ENCODE data around the gene TOM1. TPM values are rescaled to one million over a fixed set of nuclear protein-coding genes. Genes with fewer than 3 reads are reported as not detected.

Gene TOM1
- total RNA-seq, 1 experiment from 2014 or later = 19.0 TPM

DNA sequence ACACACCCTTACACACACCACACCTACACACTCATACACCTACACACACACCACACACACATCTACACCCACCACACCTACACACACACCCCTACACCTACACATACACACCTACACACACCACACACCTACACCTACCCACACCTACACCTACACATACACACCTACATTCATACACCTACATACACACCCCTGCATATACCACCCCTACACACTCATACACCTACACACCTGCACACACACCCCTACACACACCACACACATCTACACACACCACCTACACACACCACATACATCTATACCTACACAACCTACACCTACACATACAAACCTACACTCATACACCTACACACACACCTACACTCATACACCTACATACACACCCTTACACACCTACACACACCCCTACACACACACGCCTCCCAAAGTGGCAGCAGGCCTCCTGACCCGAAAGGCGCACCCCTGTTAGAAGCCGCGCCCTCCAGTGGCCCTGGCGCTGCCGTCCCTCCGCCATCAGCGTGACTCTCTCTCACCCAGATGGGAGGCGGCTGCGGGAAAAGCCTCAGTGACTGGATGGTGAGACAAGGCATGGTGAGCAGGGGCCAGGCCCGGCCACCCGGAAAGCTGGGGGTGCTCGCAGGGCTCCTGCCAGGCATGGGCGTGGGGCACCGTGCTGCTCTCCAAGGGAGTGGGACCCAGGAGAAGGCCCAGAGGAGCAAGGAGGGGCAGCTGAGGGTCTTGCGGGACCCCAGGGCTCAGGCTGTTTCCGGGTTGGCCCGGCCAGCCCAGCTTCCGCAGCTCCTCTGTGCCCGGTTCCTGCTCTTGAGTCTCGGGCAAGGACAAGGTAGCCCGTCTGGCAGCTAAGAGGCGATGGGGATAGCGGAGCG, 44.2 kb downstream of the TOM1 start:
- no peak overlapping the region for H2AFZ ChIP-seq (ENCODE audit: low read length)
- no peaks in the 10 kb centered on the region for H3K9me2 ChIP-seq (replicated peaks; ENCODE audit: low read length)
- ATAC-seq = no peak
- no peaks in the 10 kb centered on the region for H3F3A ChIP-seq (ENCODE audit: low read length, unreplicated experiment)
- no TSS peak for BruUV-seq (replicated peaks)
- no peaks in the 10 kb centered on the region for H3K36me3 ChIP-seq (ENCODE audit: low read depth, low read length)
- H3K9me3 ChIP-seq (ENCODE audit: low read length) = no peaks in the 10 kb centered on the region
- H3K79me2 ChIP-seq (ENCODE audit: low read length) = no peaks in the 10 kb centered on the region
- H4K20me1 ChIP-seq (ENCODE audit: low read length) = no peaks in the 10 kb centered on the region
- no peak overlapping the region for H3K4me3 ChIP-seq (ENCODE audit: low read length)
- H3K4me2 ChIP-seq (ENCODE audit: low read length) = no peak overlapping the region
- TF ChIP-seq, protein P1, sequence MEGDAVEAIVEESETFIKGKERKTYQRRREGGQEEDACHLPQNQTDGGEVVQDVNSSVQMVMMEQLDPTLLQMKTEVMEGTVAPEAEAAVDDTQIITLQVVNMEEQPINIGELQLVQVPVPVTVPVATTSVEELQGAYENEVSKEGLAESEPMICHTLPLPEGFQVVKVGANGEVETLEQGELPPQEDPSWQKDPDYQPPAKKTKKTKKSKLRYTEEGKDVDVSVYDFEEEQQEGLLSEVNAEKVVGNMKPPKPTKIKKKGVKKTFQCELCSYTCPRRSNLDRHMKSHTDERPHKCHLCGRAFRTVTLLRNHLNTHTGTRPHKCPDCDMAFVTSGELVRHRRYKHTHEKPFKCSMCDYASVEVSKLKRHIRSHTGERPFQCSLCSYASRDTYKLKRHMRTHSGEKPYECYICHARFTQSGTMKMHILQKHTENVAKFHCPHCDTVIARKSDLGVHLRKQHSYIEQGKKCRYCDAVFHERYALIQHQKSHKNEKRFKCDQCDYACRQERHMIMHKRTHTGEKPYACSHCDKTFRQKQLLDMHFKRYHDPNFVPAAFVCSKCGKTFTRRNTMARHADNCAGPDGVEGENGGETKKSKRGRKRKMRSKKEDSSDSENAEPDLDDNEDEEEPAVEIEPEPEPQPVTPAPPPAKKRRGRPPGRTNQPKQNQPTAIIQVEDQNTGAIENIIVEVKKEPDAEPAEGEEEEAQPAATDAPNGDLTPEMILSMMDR (conservative IDR thresholded peaks at IDR 0.05; ENCODE audit: low read depth, low read length) = no peak
- TF ChIP-seq EZH2 (IDR thresholded peaks at IDR 0.05; ENCODE audit: low read length, unreplicated experiment) = no peak
- TF ChIP-seq EZH2phosphoT487 (IDR thresholded peaks at IDR 0.05; ENCODE audit: borderline replicate concordance, low read length) = no peak
- H3K27ac ChIP-seq (ENCODE audit: low read length) = no peak overlapping the region
- no peaks in the 10 kb centered on the region for H3K27me3 ChIP-seq (ENCODE audit: low read length)
- intact Hi-C loops (cut with micrococcal nuclease) = no loop called here
- ChIA-PET POLR2A (ENCODE audit: unreplicated experiment) (no interaction called here), CTCF (no interaction called here)
- H3K9ac ChIP-seq (ENCODE audit: low read length) = no peak overlapping the region
- no peak for DNase-seq
- no peaks in the 10 kb centered on the region for H3K4me1 ChIP-seq (ENCODE audit: insufficient read depth, low read length)

DNA sequence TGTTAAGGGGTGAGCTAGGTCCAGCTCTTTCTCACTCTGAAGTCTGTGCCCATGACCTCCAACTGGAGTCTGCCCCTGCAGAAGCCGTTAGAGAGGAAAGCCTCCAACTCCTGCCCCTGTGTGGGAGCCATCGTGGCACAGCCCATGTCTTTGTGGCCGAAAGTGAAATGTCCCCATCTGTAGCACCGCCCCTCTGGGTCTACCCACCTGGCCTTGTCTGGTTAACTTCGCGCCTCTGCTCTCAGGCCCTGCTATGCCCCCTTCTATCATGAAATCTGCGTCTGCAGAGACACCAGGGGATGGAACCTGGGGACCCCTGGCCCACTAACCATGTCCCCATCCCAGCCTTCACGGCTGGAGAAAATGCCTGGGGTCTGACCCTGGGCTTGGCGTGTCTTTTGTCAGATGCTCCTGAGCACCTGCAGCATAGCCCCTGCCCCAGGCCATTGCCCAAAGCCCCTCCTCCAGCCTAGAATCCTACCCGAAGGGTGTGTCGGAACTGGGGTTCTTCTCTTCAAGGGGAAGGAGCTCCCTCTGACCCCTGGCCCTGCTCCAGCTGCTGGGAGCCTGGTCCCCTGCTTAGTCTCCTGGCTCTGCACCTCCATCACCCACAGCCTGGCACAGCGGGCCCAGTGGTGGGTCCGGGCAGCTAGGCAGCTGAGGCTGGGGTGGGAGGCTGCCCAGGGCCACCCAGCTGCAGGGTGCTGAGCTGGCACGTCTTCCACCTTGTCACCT, 45.4 kb downstream of the TOM1 start:
- Histone ChIP-seq H2AFZ (ENCODE audit: low read length) (no peak overlapping the region), H3F3A (ENCODE audit: low read length, unreplicated experiment) (no peaks in the 10 kb centered on the region), H3K4me2 (ENCODE audit: low read length) (no peak overlapping the region), H3K9me3 (ENCODE audit: low read length) (no peaks in the 10 kb centered on the region), H4K20me1 (ENCODE audit: low read length) (no peaks in the 10 kb centered on the region), H3K27me3 (ENCODE audit: low read length) (no peaks in the 10 kb centered on the region), H3K4me3 (ENCODE audit: low read length) (no peak overlapping the region), H3K9me2 (replicated peaks; ENCODE audit: low read length) (no peaks in the 10 kb centered on the region), H3K4me1 (ENCODE audit: insufficient read depth, low read length) (no peaks in the 10 kb centered on the region), H3K36me3 (ENCODE audit: low read depth, low read length) (no peaks in the 10 kb centered on the region), H3K79me2 (ENCODE audit: low read length) (no peaks in the 10 kb centered on the region), H3K9ac (ENCODE audit: low read length) (no peak overlapping the region), H3K27ac (ENCODE audit: low read length) (no peak overlapping the region)
- no TSS peak for BruUV-seq (replicated peaks)
- POLR2A ChIA-PET (ENCODE audit: unreplicated experiment) = no interaction called here
- CTCF ChIA-PET = no interaction called here
- no peak for TF ChIP-seq EZH2 (IDR thresholded peaks at IDR 0.05; ENCODE audit: low read length, unreplicated experiment)
- TF ChIP-seq EZH2phosphoT487 (IDR thresholded peaks at IDR 0.05; ENCODE audit: borderline replicate concordance, low read length) = no peak
- TF ChIP-seq, protein P1 (conservative IDR thresholded peaks at IDR 0.05; ENCODE audit: low read depth, low read length) = no peak
- DNase-seq (no peak), ATAC-seq (no peak)
- intact Hi-C loops (cut with micrococcal nuclease) = no loop called here
